IMR-90 (cell line): ENCODE results near the gene HOOK1. TPM values are rescaled to one million over a fixed set of nuclear protein-coding genes. Genes with fewer than 3 reads are reported as not detected.

ENCODE experiments used
- ATAC-seq: fragments of 200-7000 bp; cut with Tn5 transposase; 2 replicates; pipeline ENCODE4 v1.9.1; 2020; ENCODE audit warnings: low read depth, mild to moderate bottlenecking, moderate library complexity
- BruUV-seq: library from RNA; stranded (reverse); fragments of 400-500 nt; replicated peaks from 2 replicates; lab custom pipeline; 2021; lab: Mats Ljungman, UMichigan
- CTCF ChIA-PET: fragments of 300-600 bp; formaldehyde crosslinking; extraction: SDS; loops from one replicate; lab custom pipeline; 2021; ENCODE audit warnings: antibody characterized with exemption; lab: Yijun Ruan, JAX
- POLR2A ChIA-PET: fragments of 300-600 bp; sonication (Branson Sonifier 250); formaldehyde crosslinking; loops from one replicate; lab custom pipeline; 2022; ENCODE audit warnings: antibody characterized with exemption; ENCODE audit not compliant: unreplicated experiment; lab: Charles Lee
- DNase-seq: peaks from one replicate; pipeline ENCODE4 v3.0.0; 2013
- H2AFZ ChIP-seq: replicated peaks from 2 replicates; pipeline ENCODE3; 2013; ENCODE audit warnings: low read length, mild to moderate bottlenecking; ENCODE audit not compliant: poor library complexity
- H2AK5ac ChIP-seq: 2 replicates; pipeline ENCODE4 v1.6.1; 2013; ENCODE audit warnings: low read depth, low read length, inconsistent platforms
- H2AK9ac ChIP-seq: replicated peaks from 2 replicates; pipeline ENCODE3; 2013; ENCODE audit warnings: mild to moderate bottlenecking, low read depth, low read length, moderate library complexity; ENCODE audit not compliant: poor library complexity
- H2BK120ac ChIP-seq: 2 replicates; pipeline ENCODE4 v1.6.1; 2013; ENCODE audit warnings: low read depth, low read length, inconsistent platforms
- H2BK15ac ChIP-seq: 3 replicates; pipeline ENCODE4 v1.6.1; 2013; ENCODE audit warnings: low read depth, low read length, inconsistent platforms
- H2BK20ac ChIP-seq: 2 replicates; pipeline ENCODE4 v1.6.1; 2013; ENCODE audit warnings: low read depth, mild to moderate bottlenecking, inconsistent platforms, low read length, moderate library complexity
- H2BK5ac ChIP-seq: 2 replicates; pipeline ENCODE4 v1.6.1; 2013; ENCODE audit warnings: mild to moderate bottlenecking, low read depth, low read length, inconsistent platforms; ENCODE audit not compliant: poor library complexity, severe bottlenecking
- H3K14ac ChIP-seq: replicated peaks from 2 replicates; pipeline ENCODE4 v1.6.1; 2013; ENCODE audit warnings: low read depth, low read length, inconsistent platforms
- H3K18ac ChIP-seq: 2 replicates; pipeline ENCODE4 v1.6.1; 2013; ENCODE audit warnings: low read depth, low read length, control low read depth
- H3K23ac ChIP-seq: 2 replicates; pipeline ENCODE4 v1.6.1; 2013; ENCODE audit warnings: low read depth, low read length, inconsistent platforms
- H3K27ac ChIP-seq: 2 replicates; pipeline ENCODE4 v1.5.1; 2013; ENCODE audit warnings: mild to moderate bottlenecking, control low read depth, low read length; ENCODE audit not compliant: insufficient read depth
- H3K27me3 ChIP-seq: 2 replicates; pipeline ENCODE4 v1.6.1; 2013; ENCODE audit warnings: low read length; ENCODE audit not compliant: control insufficient read depth, insufficient read depth
- H3K36me3 ChIP-seq: 2 replicates; pipeline ENCODE4 v1.6.1; 2013; ENCODE audit warnings: low read length, mixed read lengths; ENCODE audit not compliant: control insufficient read depth, insufficient read depth
- H3K4ac ChIP-seq: 2 replicates; pipeline ENCODE4 v1.6.1; 2013; ENCODE audit warnings: low read depth, low read length, inconsistent platforms
- H3K4me1 ChIP-seq: 2 replicates; pipeline ENCODE4 v1.6.1; 2013; ENCODE audit warnings: low read length, mixed read lengths; ENCODE audit not compliant: control insufficient read depth, insufficient read depth
- H3K4me2 ChIP-seq: 2 replicates; pipeline ENCODE4 v1.6.1; 2013; ENCODE audit warnings: low read depth, mild to moderate bottlenecking, control low read depth, low read length, moderate library complexity
- H3K4me3 ChIP-seq: 2 replicates; pipeline ENCODE4 v1.5.1; 2013; ENCODE audit warnings: low read depth, mild to moderate bottlenecking, control low read depth, low read length, moderate library complexity; ENCODE audit not compliant: insufficient read depth
- H3K56ac ChIP-seq: 2 replicates; pipeline ENCODE4 v1.6.1; 2013; ENCODE audit warnings: low read length, inconsistent platforms; ENCODE audit not compliant: insufficient read depth; ENCODE audit errors: extremely low read depth
- H3K79me1 ChIP-seq, 2 experiments: 2 replicates each; pipeline ENCODE4 v1.6.1; 2013; ENCODE audit warnings: low read length in 2 of 2, inconsistent platforms in 1 of 2, low read depth in 1 of 2
- H3K9ac ChIP-seq: 2 replicates; pipeline ENCODE4 v1.6.1; 2013; ENCODE audit warnings: low read depth, low read length, control low read depth
- H3K9me1 ChIP-seq: 2 replicates; pipeline ENCODE4 v1.6.1; 2013; ENCODE audit warnings: low read length, inconsistent platforms; ENCODE audit not compliant: insufficient read depth
- H3K9me3 ChIP-seq: 2 replicates; pipeline ENCODE4 v1.6.1; 2013; ENCODE audit warnings: low read length; ENCODE audit not compliant: control insufficient read depth, insufficient read depth
- H4K20me1 ChIP-seq: 2 replicates; pipeline ENCODE4 v1.6.1; 2013; ENCODE audit warnings: low read length, inconsistent platforms; ENCODE audit not compliant: insufficient read depth
- H4K5ac ChIP-seq: 2 replicates; pipeline ENCODE4 v1.6.1; 2013; ENCODE audit warnings: mild to moderate bottlenecking, low read depth, low read length, control low read depth
- H4K8ac ChIP-seq, 2 experiments: 2 replicates each; pipeline ENCODE4 v1.6.1; 2013; ENCODE audit warnings: low read depth in 2 of 2, low read length in 2 of 2, control low read depth in 1 of 2, inconsistent platforms in 1 of 2
- H4K91ac ChIP-seq: 2 replicates; pipeline ENCODE4 v1.6.1; 2013; ENCODE audit warnings: low read depth, low read length, inconsistent platforms; ENCODE audit not compliant: insufficient read depth
- CTCF ChIP-seq: conservative IDR thresholded peaks from 2 replicates; pipeline ENCODE4 v1.5.1; 2012; ENCODE audit warnings: mild to moderate bottlenecking, low read depth, low read length, improper control_type of control experiment
- NFE2L2 ChIP-seq: fragments of 150-350 bp; IDR thresholded peaks from 2 replicates; pipeline ENCODE4 v1.6.1; 2016; ENCODE audit warnings: low read depth, mild to moderate bottlenecking, low read length
- WGBS, 2 experiments: methylation state at CpG; one replicate each; pipeline versions ENCODE4 v1.1.5 to v1.1.7; 2013; ENCODE audit warnings: missing lambda C conversion rate in 2 of 2; ENCODE audit not compliant: insufficient read length in 1 of 2; ENCODE audit errors: extremely low coverage in 2 of 2; 5-methylcytosine and 5-hydroxymethylcytosine counted together
- dilution Hi-C: fragments of 300-500 bp; cut with HindIII; formaldehyde crosslinking; loops from one replicate; pipeline ENCODE4 v1.14.3; 2018; ENCODE audit warnings: low sequenced_read_pairs; ENCODE audit not compliant: unreplicated experiment
- in situ Hi-C: fragments of 300-500 bp; cut with MboI; formaldehyde crosslinking; loops from 3 replicates; pipeline ENCODE4 v1.14.3; 2019; ENCODE audit warnings: low sequenced_read_pairs, inconsistent platforms, mixed read lengths
- intact Hi-C: fragments of 100-400 bp; cut with micrococcal nuclease; formaldehyde crosslinking; loops from 2 replicates; pipeline ENCODE4 v1.10.0; 2022
- polyA plus RNA-seq, 3 experiments: library from polyadenylated mRNA; depleted of rRNA; stranded (reverse); fragments of >200 nt; gene quantifications; 2 replicates each; pipeline ENCODE4 v1.2.3, GENCODE V29; 2012; ENCODE audit warnings: low replicate concordance in 1 of 3
- total RNA-seq: library from RNA; depleted of rRNA; stranded (reverse); fragments of >200 nt; gene quantifications from 2 replicates; pipeline ENCODE4 v1.2.3, GENCODE V29; 2012

HOOK1 gene
- total and polyA plus RNA-seq, 2 of the 4 experiments (the other 2 are of a cell fraction): not detected

GRCh38 chr1:59915516-59915915 lies 100.8 kb downstream of the HOOK1 start:
- Histone ChIP-seq H3K9ac (no peak overlapping the region), H3K4ac (no peak overlapping the region), H4K91ac (no peak overlapping the region), H2BK5ac (no peak overlapping the region), H3K4me1 (no peaks in the 10 kb centered on the region), H3K4me3 (no peak overlapping the region), H2BK15ac (no peak overlapping the region), H3K79me1 (no peaks in the 10 kb centered on the region), H2AK5ac (no peak overlapping the region), H2BK120ac (no peak overlapping the region), H2BK20ac (no peak overlapping the region), H2AK9ac (no peak overlapping the region), H3K27me3 (no peaks in the 10 kb centered on the region), H4K8ac (no peak overlapping the region), H3K36me3 (no peaks in the 10 kb centered on the region), H3K9me3 (no peaks in the 10 kb centered on the region), H3K9me1 (no peaks in the 10 kb centered on the region), H2AFZ (no peak overlapping the region), H3K4me2 (no peak overlapping the region), H3K14ac (no peak overlapping the region), H3K18ac (no peak overlapping the region), H3K56ac (no peak overlapping the region), H4K5ac (no peak overlapping the region), H3K23ac (no peak overlapping the region), H4K20me1 (no peaks in the 10 kb centered on the region), H3K27ac (no peak overlapping the region)
- WGBS, 2 experiments: no CpG with 5 or more reads among the region's 1 CpG
- in situ Hi-C loops: no loop called here
- ChIA-PET POLR2A (no interaction called here), CTCF (no interaction called here)
- ATAC-seq: no peak
- intact Hi-C loops: no loop called here
- DNase-seq: no peak
- no peak for TF ChIP-seq CTCF
- no peak for TF ChIP-seq NFE2L2
- BruUV-seq: no TSS peak
- dilution Hi-C loops: no loop called here
